Ascending aorta (tissue), 2 donors: ENCODE data around the gene FBL. TPM values are rescaled to one million over a fixed set of nuclear protein-coding genes. Genes with fewer than 3 reads are reported as not detected.
"Not testable (repeated sequence)": the region's sequence is repeated elsewhere in the genome, so short reads cannot be mapped to it uniquely, and the experiment has no call there.

ENCODE experiments used
- DNase-seq, 2 donors: peaks; one replicate each; pipeline ENCODE4 v3.0.0-alpha.2; 2019; ENCODE audit warnings: low spot score in 2 of 2
- H3K27ac ChIP-seq, 2 donors: fragments of 200-600 bp; sonication (generic); one replicate each; pipeline ENCODE4 v1.5.1; 2016 to 2017; ENCODE audit warnings: mild to moderate bottlenecking in 1 of 2
- H3K27me3 ChIP-seq: fragments of 200-600 bp; sonication (generic); one replicate; pipeline ENCODE4 v1.5.1; 2017
- H3K36me3 ChIP-seq, 2 donors: fragments of 200-600 bp; sonication (generic); one replicate each; pipeline ENCODE4 v1.5.1; 2016
- H3K4me1 ChIP-seq, 2 donors: fragments of 200-600 bp; sonication (generic); one replicate each; pipeline ENCODE4 v1.5.1; 2016 to 2017; ENCODE audit warnings: mild to moderate bottlenecking in 1 of 2
- H3K4me3 ChIP-seq, 2 donors: fragments of 200-600 bp; sonication (generic); one replicate each; pipeline ENCODE4 v1.5.1; 2016 to 2017; ENCODE audit warnings: mild to moderate bottlenecking in 1 of 2
- H3K9me3 ChIP-seq, 2 donors: fragments of 200-600 bp; sonication (generic); one replicate each; pipeline ENCODE4 v1.5.1; 2016
- CTCF ChIP-seq, 3 experiments: fragments of 200-600 bp in 2 of 3; fragments of 450-650 bp in 1 of 3; sonication (generic) in 2 of 3; IDR thresholded peaks; one replicate each; pipeline ENCODE4 v1.5.1; 2016 to 2019; ENCODE audit warnings: antibody characterized with exemption in 3 of 3, mild to moderate bottlenecking in 1 of 3, moderate library complexity in 1 of 3
- intact Hi-C: fragments of 100-400 bp; cut with DNase I; formaldehyde crosslinking; loops from one replicate; pipeline ENCODE4 v1.15.1; 2023
- total RNA-seq: library from RNA; depleted of rRNA; stranded (reverse); fragments of >200 nt; gene quantifications from one replicate; pipeline ENCODE4 v1.1.0, GENCODE V29; 2016

The FBL gene
- total RNA-seq, 1 donor from 2014 or later, result 92.1 TPM

GRCh38 chr19:39816287-39817048 is 29.7 kb downstream of the FBL start:
- no peak for TF ChIP-seq CTCF (IDR thresholded peaks at IDR 0.05)

GRCh38 chr19:39814595-39814994 is 31.6 kb downstream of the FBL start:
- H3K27me3 ChIP-seq, result no peaks in the 10 kb centered on the region
- no peak overlapping the region for H3K27ac ChIP-seq
- intact Hi-C loops, result no loop called here
- H3K4me1 ChIP-seq, result no peaks in the 10 kb centered on the region
- DNase-seq, result no peak
- TF ChIP-seq CTCF (IDR thresholded peaks at IDR 0.05), result no peak
- no peaks in the 10 kb centered on the region for H3K9me3 ChIP-seq
- peaks cover 0 to 7% of the 10 kb centered on the region in 2 donors for H3K36me3 ChIP-seq
- H3K4me3 ChIP-seq, result no peak overlapping the region

More at GRCh38 chr19:39816287-39817048, 29.7 kb downstream of the FBL start:
- peaks cover 0 to 7% of the 10 kb centered on the region in 2 donors for H3K36me3 ChIP-seq
- no peaks in the 10 kb centered on the region for H3K27me3 ChIP-seq
- no peak overlapping the region for H3K27ac ChIP-seq
- intact Hi-C loops, result no loop called here
- H3K4me3 ChIP-seq, result no peak overlapping the region
- H3K9me3 ChIP-seq, result no peaks in the 10 kb centered on the region
- DNase-seq, result no peak
- no peaks in the 10 kb centered on the region for H3K4me1 ChIP-seq

GRCh38 chr19:39814111-39814510 is 32.1 kb downstream of the FBL start:
- H3K4me1 ChIP-seq, H3K36me3 ChIP-seq, H3K27me3 ChIP-seq, intact Hi-C loops, H3K4me3 ChIP-seq, H3K9me3 ChIP-seq, DNase-seq, H3K27ac ChIP-seq: not testable (repeated sequence)

DNA sequence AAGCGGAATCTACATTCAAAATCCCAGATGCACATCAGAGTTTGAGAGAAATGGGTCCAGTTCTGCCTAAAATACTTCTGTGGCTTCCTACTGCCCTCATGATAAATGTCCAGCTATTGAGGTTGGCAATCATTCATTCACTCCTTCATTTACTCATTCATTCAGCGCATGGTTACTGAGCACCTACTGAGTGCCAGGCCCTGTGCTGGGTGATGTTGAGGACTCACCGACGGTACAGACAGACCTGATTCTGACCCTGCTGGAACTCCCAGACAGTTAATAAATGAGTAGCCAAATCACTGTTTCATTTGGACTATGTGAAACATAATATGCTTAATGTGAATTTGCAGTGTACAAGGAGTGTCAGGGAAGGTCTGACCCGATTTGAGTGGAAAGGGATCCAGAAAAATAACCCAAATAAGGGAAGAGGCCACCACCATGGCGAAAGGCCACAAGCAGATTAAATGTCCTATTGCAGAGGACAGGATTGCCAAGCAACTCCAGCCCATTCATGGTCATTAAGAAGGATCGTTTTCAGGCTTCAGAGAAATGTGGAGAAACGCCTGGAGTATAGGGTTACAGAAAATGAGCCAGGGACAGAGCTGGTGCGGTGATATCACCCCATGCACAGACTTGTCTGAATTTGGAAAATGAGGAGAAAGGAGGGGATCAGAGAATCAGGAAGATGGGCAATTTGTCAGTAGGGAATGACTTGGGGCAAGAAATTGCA is 32.8 kb downstream of the FBL start:
- Histone ChIP-seq H3K4me3 (no peak overlapping the region), H3K27me3 (no peaks in the 10 kb centered on the region), H3K4me1 (no peaks in the 10 kb centered on the region), H3K9me3 (no peaks in the 10 kb centered on the region), H3K27ac (no peak overlapping the region), H3K36me3 (peaks cover 0 to 7% of the 10 kb centered on the region in 2 donors)
- no peak for DNase-seq
- TF ChIP-seq CTCF (IDR thresholded peaks at IDR 0.05), result no peak
- intact Hi-C loops, result no loop called here

GRCh38 chr19:39811064-39811463 is 35.1 kb downstream of the FBL start:
- Histone ChIP-seq H3K9me3 (no peaks in the 10 kb centered on the region), H3K36me3 (no peaks in the 10 kb centered on the region), H3K27ac (no peak overlapping the region), H3K4me3 (no peak overlapping the region), H3K4me1 (no peaks in the 10 kb centered on the region), H3K27me3 (no peaks in the 10 kb centered on the region)
- TF ChIP-seq CTCF (IDR thresholded peaks at IDR 0.05), result no peak
- intact Hi-C loops, result no loop called here
- DNase-seq, result no peak

GRCh38 chr19:39810424-39810823 is 35.8 kb downstream of the FBL start:
- no peak for DNase-seq

More at GRCh38 chr19:39810424-39810823, 35.8 kb downstream of the FBL start:
- no peak for TF ChIP-seq CTCF (IDR thresholded peaks at IDR 0.05)
- H3K36me3 ChIP-seq, result no peaks in the 10 kb centered on the region
- H3K4me3 ChIP-seq, result no peak overlapping the region
- no peaks in the 10 kb centered on the region for H3K4me1 ChIP-seq
- H3K27ac ChIP-seq, result no peak overlapping the region
- intact Hi-C loops, result no loop called here
- H3K27me3 ChIP-seq, result no peaks in the 10 kb centered on the region
- H3K9me3 ChIP-seq, result no peaks in the 10 kb centered on the region
